Suprapubic skin (tissue), 4 donors: ENCODE data around the gene SMAD2. TPM values are rescaled to one million over a fixed set of nuclear protein-coding genes. Genes with fewer than 3 reads are reported as not detected.

ENCODE experiments used
- DNase-seq, 2 donors: peaks; one replicate each; pipeline ENCODE4 v3.0.0-alpha.2; 2019; ENCODE audit warnings: low spot score in 2 of 2
- H3K27ac ChIP-seq: fragments of 200-600 bp; sonication (generic); one replicate; pipeline ENCODE4 v1.5.1; 2019
- H3K27me3 ChIP-seq: fragments of 200-600 bp; sonication (generic); one replicate; pipeline ENCODE4 v1.5.1; 2019
- H3K36me3 ChIP-seq: fragments of 200-600 bp; sonication (generic); one replicate; pipeline ENCODE4 v1.5.1; 2019
- H3K4me1 ChIP-seq: fragments of 200-600 bp; sonication (generic); one replicate; pipeline ENCODE4 v1.5.1; 2019
- H3K4me3 ChIP-seq: fragments of 200-600 bp; sonication (generic); one replicate; pipeline ENCODE4 v1.5.1; 2019; ENCODE audit warnings: mild to moderate bottlenecking
- H3K9me3 ChIP-seq: fragments of 200-600 bp; sonication (generic); one replicate; pipeline ENCODE4 v1.5.1; 2019
- EP300 ChIP-seq: sonication (generic); formaldehyde crosslinking; IDR thresholded peaks from one replicate; pipeline ENCODE4 v1.6.1; 2017; ENCODE audit warnings: antibody characterized with exemption
- POLR2A ChIP-seq, 2 donors: fragments of 450-650 bp; IDR thresholded peaks; one replicate each; pipeline ENCODE4 v1.6.1; 2017; ENCODE audit warnings: antibody characterized with exemption in 2 of 2, mild to moderate bottlenecking in 2 of 2, moderate library complexity in 2 of 2
- POLR2AphosphoS5 ChIP-seq, 3 donors: sonication (generic); formaldehyde crosslinking; IDR thresholded peaks; one replicate each; pipeline ENCODE4 v1.6.1; 2017; ENCODE audit warnings: antibody characterized with exemption in 3 of 3
- WGBS: methylation state at CpG from one replicate; pipeline ENCODE4 v1.1.5; 2018; 5-methylcytosine and 5-hydroxymethylcytosine counted together
- total RNA-seq, 4 donors: library from RNA; depleted of rRNA; stranded (reverse); fragments of >200 nt; gene quantifications; one replicate each; pipeline ENCODE4 v1.1.0, GENCODE V29; 2016
- TF ChIP-seq, protein P1 (sequence below), 2 donors: fragments of 200-600 bp in 1 of 2; fragments of 450-650 bp in 1 of 2; sonication (generic) in 1 of 2; IDR thresholded peaks; one replicate each; pipeline ENCODE4 v1.5.1; 2016 to 2019; ENCODE audit warnings: antibody characterized with exemption in 2 of 2, mild to moderate bottlenecking in 1 of 2, moderate library complexity in 1 of 2

The SMAD2 gene
- total RNA-seq, 4 donors from 2014 or later, result 47.5 to 75.9 (median 59.3) TPM

DNA sequence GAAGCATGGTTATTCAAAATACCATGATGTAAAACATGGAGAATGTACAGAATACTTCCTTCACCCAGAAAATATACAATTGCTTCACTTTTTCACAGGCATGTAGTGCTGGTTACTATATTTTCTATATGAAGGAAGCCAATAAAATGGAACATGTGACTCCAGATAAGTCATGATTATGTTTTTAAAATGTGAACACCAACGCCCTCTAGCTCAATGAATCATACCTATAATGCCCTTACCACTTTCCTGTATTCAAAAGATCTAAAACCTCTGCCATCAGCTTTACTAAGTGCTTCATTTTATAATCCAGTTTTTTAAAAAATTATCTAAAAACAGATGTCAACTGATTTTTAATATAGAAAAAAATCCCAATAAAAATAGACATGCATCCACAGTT lies 59.9 kb downstream of the SMAD2 start:
- peaks cover 15% of the 10 kb centered on the region for H3K36me3 ChIP-seq
- no peak for DNase-seq
- H3K4me3 ChIP-seq, result no peak overlapping the region
- peaks cover 21% of the 10 kb centered on the region for H3K4me1 ChIP-seq
- no peaks in the 10 kb centered on the region for H3K27me3 ChIP-seq
- H3K27ac ChIP-seq, result no peak overlapping the region
- TF ChIP-seq POLR2A (IDR thresholded peaks at IDR 0.05), result no peak
- TF ChIP-seq POLR2AphosphoS5 (IDR thresholded peaks at IDR 0.05), result no peak
- TF ChIP-seq, protein P1, sequence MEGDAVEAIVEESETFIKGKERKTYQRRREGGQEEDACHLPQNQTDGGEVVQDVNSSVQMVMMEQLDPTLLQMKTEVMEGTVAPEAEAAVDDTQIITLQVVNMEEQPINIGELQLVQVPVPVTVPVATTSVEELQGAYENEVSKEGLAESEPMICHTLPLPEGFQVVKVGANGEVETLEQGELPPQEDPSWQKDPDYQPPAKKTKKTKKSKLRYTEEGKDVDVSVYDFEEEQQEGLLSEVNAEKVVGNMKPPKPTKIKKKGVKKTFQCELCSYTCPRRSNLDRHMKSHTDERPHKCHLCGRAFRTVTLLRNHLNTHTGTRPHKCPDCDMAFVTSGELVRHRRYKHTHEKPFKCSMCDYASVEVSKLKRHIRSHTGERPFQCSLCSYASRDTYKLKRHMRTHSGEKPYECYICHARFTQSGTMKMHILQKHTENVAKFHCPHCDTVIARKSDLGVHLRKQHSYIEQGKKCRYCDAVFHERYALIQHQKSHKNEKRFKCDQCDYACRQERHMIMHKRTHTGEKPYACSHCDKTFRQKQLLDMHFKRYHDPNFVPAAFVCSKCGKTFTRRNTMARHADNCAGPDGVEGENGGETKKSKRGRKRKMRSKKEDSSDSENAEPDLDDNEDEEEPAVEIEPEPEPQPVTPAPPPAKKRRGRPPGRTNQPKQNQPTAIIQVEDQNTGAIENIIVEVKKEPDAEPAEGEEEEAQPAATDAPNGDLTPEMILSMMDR (IDR thresholded peaks at IDR 0.05), result no peak
- TF ChIP-seq EP300, result no peak
- WGBS, result 50% methylated on average over 1 of the region's 1 CpG
- no peaks in the 10 kb centered on the region for H3K9me3 ChIP-seq

DNA sequence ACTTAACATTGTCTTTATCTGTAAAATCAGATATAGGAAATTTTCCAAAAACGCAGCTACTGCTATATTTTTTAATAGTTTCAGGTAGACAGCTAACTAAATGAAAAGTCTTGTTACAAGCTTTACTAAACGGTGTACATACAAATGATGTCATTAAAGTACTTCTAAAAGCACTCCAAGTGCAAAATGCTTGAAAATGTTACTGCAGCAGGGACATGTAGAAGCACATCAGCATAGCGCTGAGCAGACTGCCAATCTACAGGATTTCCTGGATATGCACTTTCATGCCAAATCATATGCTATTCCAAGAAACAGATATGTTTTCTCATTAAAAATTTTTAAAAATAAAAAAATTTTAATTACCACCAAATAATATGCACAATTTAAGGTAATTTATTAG lies 61.7 kb downstream of the SMAD2 start:
- H3K4me3 ChIP-seq, result no peak overlapping the region
- DNase-seq, result no peak
- no peak overlapping the region for H3K27ac ChIP-seq
- no peaks in the 10 kb centered on the region for H3K27me3 ChIP-seq
- peaks cover 32% of the 10 kb centered on the region for H3K36me3 ChIP-seq
- WGBS, result 49% methylated on average over 3 of the region's 3 CpGs
- H3K4me1 ChIP-seq, result peaks cover 19% of the 10 kb centered on the region
- TF ChIP-seq POLR2A (IDR thresholded peaks at IDR 0.05), result no peak
- TF ChIP-seq, protein P1 (IDR thresholded peaks at IDR 0.05), result no peak
- no peak for TF ChIP-seq POLR2AphosphoS5 (IDR thresholded peaks at IDR 0.05)
- no peak for TF ChIP-seq EP300
- H3K9me3 ChIP-seq, result no peaks in the 10 kb centered on the region

DNA sequence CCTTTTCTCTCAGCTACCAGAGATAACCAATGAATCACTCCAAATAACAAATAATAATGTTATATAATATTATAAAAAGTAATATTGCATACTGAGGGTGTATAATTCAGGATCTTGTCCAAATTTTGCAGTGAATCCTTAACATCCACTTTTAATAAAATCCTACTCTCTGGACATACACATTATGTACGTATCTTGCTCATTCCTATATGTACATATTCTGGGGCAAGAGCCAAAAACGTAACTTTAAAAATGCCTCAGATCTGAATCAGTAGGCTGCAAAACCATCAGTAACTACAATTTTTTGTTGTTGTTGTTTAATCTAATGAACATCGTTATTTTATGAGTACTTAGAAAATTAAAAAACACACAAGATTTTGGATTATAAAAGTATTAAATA lies 65.3 kb downstream of the SMAD2 start:
- TF ChIP-seq POLR2AphosphoS5 (IDR thresholded peaks at IDR 0.05) (no peak), EP300 (no peak), POLR2A (IDR thresholded peaks at IDR 0.05) (no peak)
- TF ChIP-seq, protein P1 (IDR thresholded peaks at IDR 0.05), result no peak

DNA sequence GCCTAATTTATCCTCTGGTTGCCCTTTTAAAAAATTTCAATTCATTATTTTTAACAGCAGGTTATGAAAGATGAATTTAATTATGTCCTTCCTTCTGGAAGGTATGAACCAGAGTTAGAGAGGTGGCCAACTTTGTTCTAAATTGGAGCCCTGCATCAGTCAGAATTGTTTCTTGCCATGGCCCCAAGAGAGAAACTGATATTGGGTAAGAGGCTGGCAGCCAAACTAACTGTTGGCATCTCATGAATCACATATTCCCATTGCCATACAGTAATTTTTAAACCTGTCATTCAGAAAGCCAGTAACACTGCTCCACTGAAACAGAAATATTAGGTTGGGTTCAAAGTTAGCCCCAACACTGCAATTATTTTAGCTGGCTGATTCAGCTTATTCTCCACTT lies 67.4 kb downstream of the SMAD2 start:
- TF ChIP-seq, protein P1 (IDR thresholded peaks at IDR 0.05), result no peak
- TF ChIP-seq POLR2AphosphoS5 (IDR thresholded peaks at IDR 0.05), result no peak
- no peak for TF ChIP-seq POLR2A (IDR thresholded peaks at IDR 0.05)
- no peak for TF ChIP-seq EP300
- no peak for DNase-seq
- Histone ChIP-seq H3K4me3 (no peak overlapping the region), H3K27me3 (no peaks in the 10 kb centered on the region), H3K36me3 (peaks cover 60% of the 10 kb centered on the region), H3K9me3 (peaks cover 3% of the 10 kb centered on the region), H3K4me1 (no peaks in the 10 kb centered on the region), H3K27ac (no peak overlapping the region)

More for the DNA sequence above, 65.3 kb downstream of the SMAD2 start:
- 94% methylated on average over 3 of the region's 3 CpGs for WGBS
- Histone ChIP-seq H3K27ac (no peak overlapping the region), H3K4me3 (no peak overlapping the region), H3K36me3 (peaks cover 56% of the 10 kb centered on the region), H3K4me1 (peaks cover 8% of the 10 kb centered on the region), H3K27me3 (no peaks in the 10 kb centered on the region), H3K9me3 (no peaks in the 10 kb centered on the region)
- no peak for DNase-seq

DNA sequence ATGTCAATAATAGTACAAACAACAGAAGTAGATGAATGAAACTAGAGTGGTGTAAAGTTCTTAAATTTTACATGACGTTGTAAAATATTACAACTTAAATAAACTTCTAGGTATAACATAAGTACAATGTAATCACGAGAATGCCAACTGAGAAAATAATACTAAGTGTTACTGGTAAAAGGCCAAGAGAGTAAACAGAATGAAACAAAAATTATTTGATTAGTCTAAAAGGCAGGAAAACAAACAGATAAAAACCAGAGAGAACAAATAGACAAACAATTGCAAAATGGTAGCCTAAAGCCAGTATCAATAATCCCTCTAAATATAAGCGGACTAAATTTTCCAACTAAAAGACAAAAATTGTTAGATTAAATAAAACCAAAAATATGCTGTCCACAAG lies 71.9 kb downstream of the SMAD2 start:
- H3K4me3 ChIP-seq, result no peak overlapping the region
- H3K27me3 ChIP-seq, result no peaks in the 10 kb centered on the region
- no peak for TF ChIP-seq EP300
- no peak for TF ChIP-seq POLR2A (IDR thresholded peaks at IDR 0.05)
- TF ChIP-seq POLR2AphosphoS5 (IDR thresholded peaks at IDR 0.05), result no peak
- TF ChIP-seq, protein P1 (IDR thresholded peaks at IDR 0.05), result no peak
- no peaks in the 10 kb centered on the region for H3K4me1 ChIP-seq
- DNase-seq, result no peak
- H3K36me3 ChIP-seq, result peaks cover 42% of the 10 kb centered on the region
- H3K27ac ChIP-seq, result no peak overlapping the region
- 91% methylated on average over 3 of the region's 3 CpGs for WGBS
- H3K9me3 ChIP-seq, result peaks cover 11% of the 10 kb centered on the region
